Astrocyte (in vitro differentiated cells and primary cell): Measurements from ENCODE around the gene NUDT14. TPM values are rescaled to one million over a fixed set of nuclear protein-coding genes. Genes with fewer than 3 reads are reported as not detected.

Experiments used
- DNase-seq: peaks from one replicate; pipeline ENCODE4 v3.0.0-alpha.2; 2010; ENCODE audit warnings: low read depth
- FAIRE-seq: peaks from 2 replicates; lab custom pipeline; 2011; peaks lifted over from hg19 to GRCh38; lab: Jason Lieb, UNC
- H2AFZ ChIP-seq: 2 replicates; pipeline ENCODE4 v1.6.0; 2012; ENCODE audit warnings: low read depth, low read length, inconsistent platforms
- H3K27ac ChIP-seq: 2 replicates; pipeline ENCODE4 v1.5.1; 2011; ENCODE audit warnings: low read depth, low read length, inconsistent platforms
- H3K27me3 ChIP-seq: 2 replicates; pipeline ENCODE4 v1.6.0; 2011; ENCODE audit warnings: low read length, inconsistent platforms; ENCODE audit not compliant: insufficient read depth
- H3K36me3 ChIP-seq: 2 replicates; pipeline ENCODE4 v1.5.1; 2011; ENCODE audit warnings: low read length, inconsistent platforms; ENCODE audit not compliant: insufficient read depth
- H3K4me1 ChIP-seq: 2 replicates; pipeline ENCODE4 v1.5.1; 2011; ENCODE audit warnings: low read length, inconsistent platforms; ENCODE audit not compliant: insufficient read depth
- H3K4me2 ChIP-seq: 2 replicates; pipeline ENCODE4 v1.6.0; 2012; ENCODE audit warnings: low read length, inconsistent platforms
- H3K4me3 ChIP-seq: 2 replicates; pipeline ENCODE4 v1.5.1; 2011; ENCODE audit warnings: low read depth, mild to moderate bottlenecking, low read length, inconsistent platforms; ENCODE audit not compliant: insufficient read depth
- H3K79me2 ChIP-seq: 2 replicates; pipeline ENCODE4 v1.6.0; 2012; ENCODE audit warnings: mild to moderate bottlenecking, low read length, inconsistent platforms; ENCODE audit not compliant: insufficient read depth
- H3K9ac ChIP-seq: 2 replicates; pipeline ENCODE4 v1.6.0; 2012; ENCODE audit warnings: mild to moderate bottlenecking, low read length, inconsistent platforms
- H3K9me3 ChIP-seq: 2 replicates; pipeline ENCODE4 v1.5.1; 2012; ENCODE audit warnings: low read depth, mild to moderate bottlenecking, low read length, inconsistent platforms; ENCODE audit not compliant: insufficient read depth
- H4K20me1 ChIP-seq: 2 replicates; pipeline ENCODE4 v1.6.0; 2012; ENCODE audit warnings: low read length, inconsistent platforms; ENCODE audit not compliant: insufficient read depth
- H3K27ac Mint-ChIP-seq: one replicate; pipeline ENCODE4 v1.8.0; 2021; ENCODE audit warnings: mild to moderate bottlenecking, mixed read lengths; ENCODE audit not compliant: unreplicated experiment
- H3K27me3 Mint-ChIP-seq: one replicate; pipeline ENCODE4 v1.8.0; 2021; ENCODE audit warnings: low read depth, mixed read lengths; ENCODE audit not compliant: unreplicated experiment
- H3K36me3 Mint-ChIP-seq: one replicate; pipeline ENCODE4 v1.8.0; 2021; ENCODE audit warnings: low read depth, mixed read lengths; ENCODE audit not compliant: unreplicated experiment
- H3K4me1 Mint-ChIP-seq: one replicate; pipeline ENCODE4 v1.8.0; 2021; ENCODE audit warnings: low read depth, mixed read lengths; ENCODE audit not compliant: unreplicated experiment
- H3K4me3 Mint-ChIP-seq: one replicate; pipeline ENCODE4 v1.8.0; 2021; ENCODE audit warnings: mild to moderate bottlenecking, moderate library complexity, mixed read lengths; ENCODE audit not compliant: unreplicated experiment
- H3K9me3 Mint-ChIP-seq: one replicate; pipeline ENCODE4 v1.8.0; 2021; ENCODE audit warnings: mild to moderate bottlenecking, mixed read lengths; ENCODE audit not compliant: unreplicated experiment
- CTCF ChIP-seq: IDR thresholded peaks from 2 replicates; pipeline ENCODE4 v1.5.1; 2011; ENCODE audit warnings: low read depth, mild to moderate bottlenecking, inconsistent platforms, low read length, moderate library complexity; ENCODE audit not compliant: insufficient read depth
- EZH2 ChIP-seq: IDR thresholded peaks from 2 replicates; pipeline ENCODE4 v1.6.1; 2012; ENCODE audit warnings: mild to moderate bottlenecking, low read length, inconsistent platforms; ENCODE audit not compliant: insufficient read depth
- total RNA-seq: library from RNA; stranded (reverse); gene quantifications from 2 replicates; pipeline ENCODE4 v1.2.1, GENCODE V29; 2021

The NUDT14 gene
- total RNA-seq, 1 donor from 2014 or later: 17.5 TPM

- H3K4me2 ChIP-seq: no peak overlapping the region
- TF ChIP-seq CTCF: no peak
- TF ChIP-seq EZH2: no peak
- H3K79me2 ChIP-seq: no peaks in the 10 kb centered on the region
- no peak overlapping the region for H3K27ac Mint-ChIP-seq
- no peaks in the 10 kb centered on the region for H3K36me3 ChIP-seq
- H3K4me1 ChIP-seq: no peaks in the 10 kb centered on the region
- FAIRE-seq: no peak
- H3K4me3 ChIP-seq: no peak overlapping the region
- no peak for DNase-seq
- H3K9me3 Mint-ChIP-seq: peaks cover 24% of the 10 kb centered on the region
- no peak overlapping the region for H2AFZ ChIP-seq
- H3K4me3 Mint-ChIP-seq: no peak overlapping the region
- no peaks in the 10 kb centered on the region for H4K20me1 ChIP-seq
- no peak overlapping the region for H3K27ac ChIP-seq
- peaks cover 2% of the 10 kb centered on the region for H3K36me3 Mint-ChIP-seq
- H3K4me1 Mint-ChIP-seq: no peaks in the 10 kb centered on the region
- H3K9ac ChIP-seq: no peak overlapping the region
- peaks cover 59% of the 10 kb centered on the region for H3K27me3 Mint-ChIP-seq
- peaks cover 26% of the 10 kb centered on the region for H3K27me3 ChIP-seq
- H3K9me3 ChIP-seq: peaks cover 4% of the 10 kb centered on the region
Measured at GRCh38 chr14:105126981-105127329, 54.2 kb downstream of the NUDT14 start.

- H3K4me2 ChIP-seq: no peak overlapping the region
- H3K27me3 Mint-ChIP-seq: peaks cover 65% of the 10 kb centered on the region
- no peak overlapping the region for H3K9ac ChIP-seq
- peaks cover 10% of the 10 kb centered on the region for H3K9me3 ChIP-seq
- H3K27ac Mint-ChIP-seq: no peak overlapping the region
- H3K4me1 ChIP-seq: no peaks in the 10 kb centered on the region
- peaks cover 29% of the 10 kb centered on the region for H3K9me3 Mint-ChIP-seq
- H3K27me3 ChIP-seq: peaks cover 30% of the 10 kb centered on the region
- no peaks in the 10 kb centered on the region for H3K79me2 ChIP-seq
- H3K36me3 Mint-ChIP-seq: peaks cover 2% of the 10 kb centered on the region
- FAIRE-seq (no peak), DNase-seq (no peak)
- no peaks in the 10 kb centered on the region for H4K20me1 ChIP-seq
- H2AFZ ChIP-seq: no peak overlapping the region
- no peaks in the 10 kb centered on the region for H3K36me3 ChIP-seq
- H3K4me1 Mint-ChIP-seq: no peaks in the 10 kb centered on the region
- H3K4me3 Mint-ChIP-seq: no peak overlapping the region
- no peak for TF ChIP-seq EZH2
- no peak for TF ChIP-seq CTCF
- H3K27ac ChIP-seq: no peak overlapping the region
- H3K4me3 ChIP-seq: no peak overlapping the region
Measured at GRCh38 chr14:105126126-105126980, 54.8 kb downstream of the NUDT14 start.

GRCh38 chr14:105124823-105125222 lies 56.3 kb downstream of the NUDT14 start:
- peaks cover 75% of the 10 kb centered on the region for H3K27me3 Mint-ChIP-seq
- no peak for DNase-seq

More at GRCh38 chr14:105124823-105125222, 56.3 kb downstream of the NUDT14 start:
- H3K36me3 ChIP-seq: no peaks in the 10 kb centered on the region
- no peak overlapping the region for H2AFZ ChIP-seq
- Mint-ChIP-seq H3K4me3 (no peak overlapping the region), H3K36me3 (no peaks in the 10 kb centered on the region), H3K27ac (no peak overlapping the region), H3K4me1 (peaks cover 3% of the 10 kb centered on the region), H3K9me3 (peaks cover 26% of the 10 kb centered on the region)
- no peak overlapping the region for H3K4me2 ChIP-seq
- no peak for FAIRE-seq
- no peak overlapping the region for H3K9ac ChIP-seq
- H4K20me1 ChIP-seq: no peaks in the 10 kb centered on the region
- H3K9me3 ChIP-seq: peaks cover 15% of the 10 kb centered on the region
- no peaks in the 10 kb centered on the region for H3K4me1 ChIP-seq
- no peak overlapping the region for H3K27ac ChIP-seq
- no peak overlapping the region for H3K4me3 ChIP-seq
- TF ChIP-seq EZH2 (no peak), CTCF (no peak)
- H3K27me3 ChIP-seq: peaks cover 30% of the 10 kb centered on the region
- H3K79me2 ChIP-seq: no peaks in the 10 kb centered on the region
